HL-60 (cell line): ENCODE data around the gene ADAMTSL4.

ENCODE experiments used
- CTCF ChIP-seq: IDR thresholded peaks from one replicate; pipeline ENCODE4 v1.5.1; 2011; ENCODE audit warnings: low read length, control low read depth, inconsistent platforms; ENCODE audit not compliant: insufficient read depth
- GABPA ChIP-seq: IDR thresholded peaks from 2 replicates; pipeline ENCODE4 v1.6.1; 2012; ENCODE audit warnings: low read depth
- POLR2AphosphoS5 ChIP-seq: IDR thresholded peaks from 2 replicates; pipeline ENCODE4 v1.6.1; 2012; ENCODE audit warnings: low read depth
- REST ChIP-seq: IDR thresholded peaks from 2 replicates; pipeline ENCODE4 v1.6.1; 2012; ENCODE audit warnings: low read depth; ENCODE audit not compliant: insufficient replicate concordance
- SPI1 ChIP-seq: IDR thresholded peaks from 2 replicates; pipeline ENCODE4 v1.6.1; 2012; ENCODE audit warnings: low read depth, mild to moderate bottlenecking, borderline replicate concordance

GRCh38 chr1:150563340-150564038, 14.3 kb downstream of the ADAMTSL4 start:
- TF ChIP-seq CTCF (no peak), REST (no peak), GABPA (no peak), POLR2AphosphoS5 (no peak), SPI1 (no peak)
